ENCODE measurements around the gene PYCR2. TPM values are rescaled to one million over a fixed set of nuclear protein-coding genes. Genes with fewer than 3 reads are reported as not detected.

Gene PYCR2
- total and polyA plus RNA-seq, 7 donors, result 31.0 to 74.4 (median 34.9) TPM

DNA sequence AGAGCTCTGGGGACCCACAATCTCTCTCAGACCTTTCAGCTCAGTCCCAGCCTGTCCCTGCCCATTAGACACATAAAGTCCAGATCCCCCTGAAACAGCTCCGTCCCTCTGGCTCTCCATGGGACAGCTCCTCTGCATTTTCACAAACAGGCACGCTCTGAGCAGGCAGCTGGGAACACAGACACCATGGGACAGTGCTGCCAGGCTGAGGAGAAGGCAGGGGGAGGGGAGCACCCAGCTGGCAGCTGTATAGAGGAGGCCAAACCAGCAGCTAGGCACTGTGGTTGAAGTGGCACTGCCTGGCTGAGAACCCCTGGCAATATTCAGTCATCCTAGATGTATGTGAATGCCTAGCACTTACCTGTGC is 43.8 kb downstream of the PYCR2 start:
- Histone ChIP-seq H3K4me1 (peaks cover 0 to 57% (median 51%) of the 10 kb centered on the region in 4 donors), H3K4me3 (no peak overlapping the region), H3K9me3 (no peaks in the 10 kb centered on the region), H3K36me3 (peaks cover 0 to 19% (median 5%) of the 10 kb centered on the region in 4 donors), H3K27ac (peak overlapping the region; percentile 88 to 91 (median 90)), H3K27me3 (no peaks in the 10 kb centered on the region)
- no peak for DNase-seq
- intact Hi-C loops (cut with DNase I), result loop anchor here (5.0 kb wide), 2 partner anchors 68 to 97 kb away; partner anchors contain the start of gene EPHX1
- no peak for TF ChIP-seq POLR2AphosphoS5 (IDR thresholded peaks at IDR 0.05)
- TF ChIP-seq EP300 (IDR thresholded peaks at IDR 0.05), result no peak
- TF ChIP-seq POLR2A (IDR thresholded peaks at IDR 0.05), result no peak
- no peak for TF ChIP-seq CTCF (IDR thresholded peaks at IDR 0.05)
- 16 to 48% methylated on average over 2 of the region's 2 CpGs for WGBS, 2 donors

- 12 to 33% methylated on average over 8 of the region's 8 CpGs for WGBS, 2 donors
- Histone ChIP-seq H3K27ac (peak overlapping the region; percentile 88 to 91 (median 90)), H3K9me3 (no peaks in the 10 kb centered on the region), H3K4me3 (no peak overlapping the region), H3K36me3 (peaks cover 0 to 25% (median 5%) of the 10 kb centered on the region in 4 donors), H3K4me1 (peaks cover 0 to 57% (median 51%) of the 10 kb centered on the region in 4 donors), H3K27me3 (no peaks in the 10 kb centered on the region)
- DNase-seq, result no peak
- intact Hi-C loops (cut with DNase I), result loop anchor here (5.0 kb wide), 2 partner anchors 67 to 98 kb away; partner anchors contain the start of gene EPHX1
- TF ChIP-seq CTCF (IDR thresholded peaks at IDR 0.05) (no peak), EP300 (IDR thresholded peaks at IDR 0.05) (no peak), POLR2A (IDR thresholded peaks at IDR 0.05) (peak in 1 of 2 donors; percentile 48), POLR2AphosphoS5 (IDR thresholded peaks at IDR 0.05) (peak in 1 of 4 donors; percentile 27)
Observed at GRCh38 chr1:225879521-225880221, 44.4 kb downstream of the PYCR2 start.

- Histone ChIP-seq H3K27ac (peak overlapping the region; percentile 23 to 90 (median 58)), H3K4me1 (peaks cover 0 to 51% (median 49%) of the 10 kb centered on the region in 4 donors), H3K27me3 (no peaks in the 10 kb centered on the region), H3K36me3 (peaks cover 0 to 38% (median 12%) of the 10 kb centered on the region in 4 donors), H3K4me3 (no peak overlapping the region), H3K9me3 (no peaks in the 10 kb centered on the region)
- TF ChIP-seq POLR2AphosphoS5 (IDR thresholded peaks at IDR 0.05), result no peak
- intact Hi-C loops (cut with DNase I), result no loop called here
- no peak for DNase-seq
- 26 to 65% methylated on average over 4 of the region's 4 CpGs for WGBS, 2 donors
Observed at GRCh38 chr1:225878282-225878681, 45.8 kb downstream of the PYCR2 start.

DNA sequence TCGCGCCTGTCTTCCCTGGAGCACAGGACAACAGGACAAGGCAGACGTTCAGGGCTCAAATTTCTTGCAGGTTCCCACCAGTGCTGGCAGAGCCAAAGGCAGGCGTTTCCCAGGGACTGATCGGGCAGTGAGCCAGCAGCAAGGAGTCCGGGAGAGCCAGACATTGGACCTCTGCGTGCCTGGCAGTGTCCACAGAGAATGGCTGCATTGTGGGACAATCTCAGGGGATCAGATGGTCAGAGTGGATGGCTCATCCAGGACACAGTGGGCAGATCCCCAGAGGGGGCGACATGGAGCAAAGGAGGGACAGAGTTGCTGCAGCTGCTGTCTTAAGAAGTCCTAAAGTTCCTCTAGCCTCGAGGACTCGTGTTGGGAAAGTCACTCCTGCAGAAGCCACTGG is 46.5 kb downstream of the PYCR2 start:
- peak; percentile 84 for DNase-seq
- 13 to 54% methylated on average over 10 of the region's 10 CpGs for WGBS, 2 donors
- intact Hi-C loops (cut with DNase I), result no loop called here

More for the DNA sequence above, 46.5 kb downstream of the PYCR2 start:
- Histone ChIP-seq H3K27me3 (no peaks in the 10 kb centered on the region), H3K27ac (peak overlapping the region; percentile 23 to 90 (median 58)), H3K9me3 (no peaks in the 10 kb centered on the region), H3K36me3 (peaks cover 0 to 45% (median 16%) of the 10 kb centered on the region in 4 donors), H3K4me3 (no peak overlapping the region), H3K4me1 (peaks cover 0 to 49% (median 47%) of the 10 kb centered on the region in 4 donors)
- peak in 3 of 4 experiments; percentile 15 to 46 (median 42) for TF ChIP-seq CTCF (IDR thresholded peaks at IDR 0.05)
- TF ChIP-seq POLR2AphosphoS5 (IDR thresholded peaks at IDR 0.05), result peak in 1 of 4 donors; percentile 27
- TF ChIP-seq EP300 (IDR thresholded peaks at IDR 0.05), result no peak
